GM21360 (cell line): ENCODE measurements around the gene TRIM51.
"Not testable (repeated sequence)": the region's sequence is repeated elsewhere in the genome, so short reads cannot be mapped to it uniquely, and the experiment has no call there.

ENCODE experiments used
- ATAC-seq: cut with Tn5 transposase; IDR thresholded peaks from one replicate; pipeline ENCODE4 v1.9.1; 2021; ENCODE audit warnings: mild to moderate bottlenecking, moderate library complexity; ENCODE audit not compliant: unreplicated experiment

Gene TRIM51

GRCh38 chr11:55882997-55883396 lies at the start of gene TRIM51:
Gene TRIM51, plus strand, starts transcription at chr11:55883297. Its CDS starts 2,132 bp downstream, at chr11:55885429.
- not testable (repeated sequence) for ATAC-seq

DNA sequence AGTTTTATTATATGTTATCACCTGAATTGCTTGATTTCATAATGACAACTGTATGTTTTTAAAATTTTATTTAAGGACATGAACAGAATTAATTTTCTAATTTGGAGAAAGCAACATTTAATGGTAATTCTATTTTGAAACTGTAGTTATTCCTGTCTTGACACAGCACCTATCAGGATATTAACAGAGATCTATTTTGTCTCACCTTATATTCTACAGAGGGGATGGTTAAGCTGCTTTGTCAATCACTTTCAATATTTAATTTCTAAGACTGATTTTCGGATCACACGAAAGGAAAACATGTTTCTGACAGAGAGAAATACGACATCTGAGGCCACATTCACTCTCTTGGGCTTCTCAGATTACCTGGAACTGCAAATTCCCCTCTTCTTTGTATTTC lies 44.6 kb upstream of the TRIM51 start, which contains the start of gene OR5D16:
OR5D16 (plus strand) TSS at position 301 of the 400 bp plus-strand sequence; CDS start at position 301, 0 bp downstream.
- ATAC-seq, result no peak

DNA sequence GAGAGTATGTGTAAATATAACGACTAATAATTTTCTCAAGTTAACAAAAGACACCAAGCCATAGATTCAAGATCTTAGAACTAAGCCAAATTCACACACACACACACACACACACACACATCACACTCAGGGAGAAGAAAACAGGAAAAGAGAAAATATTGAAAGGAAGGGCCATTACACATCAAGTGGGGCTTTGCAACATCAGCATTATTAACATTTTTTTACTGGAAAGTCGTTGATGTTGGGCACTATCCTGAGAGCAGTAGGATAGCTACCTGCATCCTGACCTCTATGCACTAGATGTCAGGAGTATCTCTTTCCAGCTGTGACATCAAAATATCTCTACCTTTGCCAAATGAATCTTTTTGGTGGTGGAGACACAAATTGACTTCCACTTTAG lies 35.6 kb upstream of the TRIM51 start:
- no peak for ATAC-seq

- ATAC-seq, result no peak
Measured at GRCh38 chr11:55849037-55849436, 34.1 kb upstream of the TRIM51 start.

DNA sequence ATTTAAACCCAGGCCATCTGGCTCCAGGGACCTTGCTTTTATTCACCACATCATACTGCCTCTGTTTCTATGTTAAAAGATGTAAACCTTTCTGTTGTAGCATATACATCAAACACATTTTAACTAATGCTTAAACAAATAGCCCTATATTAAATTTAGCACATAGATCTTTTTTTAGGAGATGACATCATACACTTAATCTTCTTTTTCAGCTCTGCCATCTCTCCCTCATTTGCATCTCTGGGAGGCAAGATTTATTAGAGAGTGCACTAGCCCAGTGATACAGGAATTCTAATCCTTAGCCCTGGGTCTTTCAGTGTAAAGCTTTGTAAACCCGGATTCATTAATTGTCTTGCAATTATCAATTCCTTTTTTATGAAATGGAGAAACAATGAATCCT lies 31.0 kb upstream of the TRIM51 start:
- ATAC-seq, result no peak

GRCh38 chr11:55854704-55855103 lies 28.4 kb upstream of the TRIM51 start:
- ATAC-seq, result peak; percentile 64

GRCh38 chr11:55867354-55867753 lies 15.7 kb upstream of the TRIM51 start:
- not testable (repeated sequence) for ATAC-seq

- not testable (repeated sequence) for ATAC-seq
Measured at GRCh38 chr11:55872731-55873130, 10.4 kb upstream of the TRIM51 start.

DNA sequence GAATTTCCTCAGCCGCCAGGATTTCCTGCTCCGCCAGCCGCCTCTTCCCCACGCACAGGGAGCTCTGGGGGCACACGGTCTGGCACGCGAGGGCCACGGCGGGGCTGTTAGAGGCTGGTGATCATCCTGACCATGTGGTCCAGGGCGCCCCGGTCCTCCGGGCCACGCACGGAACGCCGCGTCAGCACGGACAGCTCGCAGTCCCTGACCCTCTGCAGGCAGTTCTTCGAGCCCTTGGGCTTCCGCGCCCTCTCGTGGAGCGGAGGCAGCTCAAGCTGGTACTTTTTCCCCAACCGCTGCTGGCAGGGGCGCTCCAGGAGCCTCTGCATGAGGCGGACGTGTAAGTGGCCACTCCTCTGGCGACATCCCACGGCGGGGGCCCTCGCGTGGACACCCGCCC lies 10.0 kb upstream of the TRIM51 start:
- not testable (repeated sequence) for ATAC-seq

DNA sequence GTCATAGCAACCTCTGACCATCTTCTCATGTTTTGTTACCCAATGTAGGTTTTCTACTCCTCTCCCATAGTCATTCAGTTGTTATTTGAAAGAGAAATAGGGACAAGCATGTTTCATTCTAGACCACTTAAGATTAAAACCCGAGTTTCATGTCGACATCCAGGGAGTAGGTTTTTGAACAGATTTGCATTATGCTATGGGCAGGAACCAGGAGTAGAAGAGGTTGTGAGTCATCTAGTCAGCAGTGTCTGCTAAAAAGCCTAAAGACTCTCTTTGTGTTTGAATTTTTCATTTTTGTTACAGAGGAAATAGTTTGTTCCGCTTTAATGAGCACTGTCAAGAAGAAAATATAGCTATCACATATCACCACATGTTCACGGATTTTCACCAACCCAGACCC lies 1.9 kb downstream of the TRIM51 start:
- not testable (repeated sequence) for ATAC-seq

GRCh38 chr11:55885481-55885880 lies 2.4 kb downstream of the TRIM51 start:
- not testable (repeated sequence) for ATAC-seq

DNA sequence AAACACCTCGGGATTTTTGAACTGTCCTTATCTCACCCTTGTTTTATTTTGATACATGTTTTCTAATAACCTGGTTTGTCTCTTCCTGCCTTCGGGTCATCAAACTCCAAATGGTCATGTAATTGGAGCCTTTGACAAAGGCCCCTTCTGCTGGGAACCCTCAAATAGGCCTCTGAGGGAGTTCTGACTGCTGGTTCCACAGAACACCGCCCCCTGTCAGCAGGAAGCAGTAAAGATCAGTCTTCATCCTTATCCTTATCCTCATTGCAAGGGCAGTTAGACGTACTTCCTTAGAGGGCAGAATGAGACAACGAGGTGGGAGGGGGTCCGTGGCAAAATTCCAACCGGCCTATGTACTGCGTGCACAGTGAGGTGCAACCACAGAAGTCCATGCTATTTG lies 12.1 kb downstream of the TRIM51 start:
- no peak for ATAC-seq

GRCh38 chr11:55902308-55902707 lies 19.2 kb downstream of the TRIM51 start:
- no peak for ATAC-seq

- ATAC-seq, result no peak
Measured at GRCh38 chr11:55914482-55914881, 31.4 kb downstream of the TRIM51 start, which contains the start of gene OR5W2. Gene OR5W2, minus strand, starts transcription at chr11:55914582. Its CDS starts 0 bp downstream, at chr11:55914582.

- no peak for ATAC-seq
Measured at GRCh38 chr11:55920537-55920936, 37.4 kb downstream of the TRIM51 start.

- ATAC-seq, result no peak
Measured at GRCh38 chr11:55936300-55936699, 53.2 kb downstream of the TRIM51 start, which contains the start of gene OR5I1. Gene OR5I1, minus strand, starts transcription at chr11:55936400. Its CDS starts 0 bp downstream, at chr11:55936400.
